ENCODE data around the gene MCCD1. TPM values are rescaled to one million over a fixed set of nuclear protein-coding genes. Genes with fewer than 3 reads are reported as not detected.

Gene MCCD1
- total and polyA plus RNA-seq, 2 experiments from 2014 or later: not detected

- TF ChIP-seq ZNF462 (CRISPR knock-in tag; IDR thresholded peaks at IDR 0.05): no peak
- no peak for TF ChIP-seq CTCF (conservative IDR thresholded peaks at IDR 0.05; ENCODE audit: low read depth in 2 of 2)
- no peak for TF ChIP-seq ZNF114 (CRISPR knock-in tag; IDR thresholded peaks at IDR 0.05)
Measured at GRCh38 chr6:31525932-31526591, 2.7 kb upstream of the MCCD1 start (continued).

- H4K20me1 ChIP-seq (replicated peaks; ENCODE audit: insufficient read depth): peaks cover 21% of the 10 kb centered on the region
- peaks cover 14% of the 10 kb centered on the region; the same call in 1 of the 2 replicates for H3K79me2 ChIP-seq (replicated peaks; ENCODE audit: insufficient read depth)
- H3K4me1 ChIP-seq (ENCODE audit: insufficient read depth): peaks cover 4% of the 10 kb centered on the region
- no peak overlapping the region for H3K4me3 ChIP-seq
- no peaks in the 10 kb centered on the region for H3K9me2 ChIP-seq (ENCODE audit: insufficient read depth)
- peaks cover 36% of the 10 kb centered on the region for H3K36me3 ChIP-seq (ENCODE audit: insufficient read depth)
- Mint-ChIP-seq H3K4me1 (peaks cover 31% of the 10 kb centered on the region), H3K9me3 (no peaks in the 10 kb centered on the region), H3K27ac (peak overlapping the region; percentile 56; the same call in 1 of the 2 replicates), H3K27me3 (ENCODE audit: insufficient read depth, low read depth, poor library complexity) (peaks cover 13% of the 10 kb centered on the region), H3K4me3 (no peak overlapping the region; the same call in 2 of the 3 replicates), H3K36me3 (ENCODE audit: low read depth) (peaks cover 48% of the 10 kb centered on the region)
- H3K4me2 ChIP-seq: no peak overlapping the region
- H3K27me3 ChIP-seq (ENCODE audit: insufficient read depth): no peaks in the 10 kb centered on the region
- DNase-seq (ENCODE audit: low spot score): no peak
- 0 out of 2 replicates have a peak, but pooled peaks have one; percentile 37 for TF ChIP-seq ZNF462 (CRISPR knock-in tag; IDR thresholded peaks at IDR 0.05)
- no peak for TF ChIP-seq ZNF331 (CRISPR knock-in tag; IDR thresholded peaks at IDR 0.05; ENCODE audit: low read depth)
- H3F3A ChIP-seq (replicated peaks; ENCODE audit: low read depth): peaks cover 39% of the 10 kb centered on the region
- no peak overlapping the region for H2AFZ ChIP-seq
- peak; percentile 32 for ATAC-seq
- H3K27ac ChIP-seq (ENCODE audit: low read depth): 0 out of 2 replicates have a peak overlapping the region, but pooled peaks have one; percentile 74
Measured at GRCh38 chr6:31528307-31528777, 420 bp upstream of the MCCD1 start.

Measured in GM23338 (cell line).